Heart left ventricle (tissue), 16 donors: ENCODE data around the gene AGRN. TPM values are rescaled to one million over a fixed set of nuclear protein-coding genes. Genes with fewer than 3 reads are reported as not detected.
A peak's percentile ranks its signal among the peaks of the same experiment; 100 is the strongest.

ENCODE experiments used
- ATAC-seq, 4 donors: fragments of 200-7000 bp; cut with Tn5 transposase; one replicate each; pipeline ENCODE4 v1.9.1; 2020 to 2022; ENCODE audit warnings: moderate library complexity in 4 of 4, mild to moderate bottlenecking in 3 of 4, moderate number of reproducible peaks in 1 of 4
- DNase-seq, 5 donors: peaks; one replicate each; pipeline ENCODE4 v3.0.0-alpha.2; 2020
- H3K27ac ChIP-seq, 12 donors: fragments of 200-600 bp; sonication (generic) in 4 of 12; one replicate each; pipeline versions ENCODE4 v1.5.0 to v1.8.0; 2016 to 2022; ENCODE audit warnings: mild to moderate bottlenecking in 2 of 12
- H3K27me3 ChIP-seq, 9 donors: fragments of 200-600 bp; sonication (generic) in 2 of 9; one replicate each; pipeline versions ENCODE4 v1.5.1 to v1.8.0; 2016 to 2022; ENCODE audit warnings: mild to moderate bottlenecking in 3 of 9
- H3K36me3 ChIP-seq, 9 donors: fragments of 200-600 bp; sonication (generic) in 2 of 9; one replicate each; pipeline versions ENCODE4 v1.5.0 to v1.8.0; 2018 to 2022; ENCODE audit warnings: mild to moderate bottlenecking in 2 of 9
- H3K4me1 ChIP-seq, 12 donors: fragments of 200-600 bp; sonication (generic) in 4 of 12; one replicate each; pipeline versions ENCODE4 v1.5.0 to v1.8.0; 2016 to 2022; ENCODE audit warnings: mild to moderate bottlenecking in 3 of 12
- H3K4me3 ChIP-seq, 12 donors: fragments of 200-600 bp; sonication (generic) in 4 of 12; one replicate each; pipeline versions ENCODE4 v1.5.0 to v1.8.0; 2017 to 2022; ENCODE audit warnings: mild to moderate bottlenecking in 9 of 12, moderate library complexity in 4 of 12
- H3K9me3 ChIP-seq, 12 donors: fragments of 200-600 bp; sonication (generic) in 4 of 12; one replicate each; pipeline versions ENCODE4 v1.5.0 to v1.8.0; 2016 to 2022; ENCODE audit warnings: mild to moderate bottlenecking in 1 of 12
- CTCF ChIP-seq, 12 donors: fragments of 200-600 bp; sonication (generic) in 4 of 12; IDR thresholded peaks; one replicate each; pipeline versions ENCODE4 v1.5.0 to v1.8.0; 2018 to 2022; ENCODE audit warnings: antibody characterized with exemption in 12 of 12, mild to moderate bottlenecking in 5 of 12
- POLR2A ChIP-seq, 2 donors: fragments of 450-650 bp; IDR thresholded peaks; one replicate each; pipeline ENCODE4 v1.6.1; 2017; ENCODE audit warnings: antibody characterized with exemption in 2 of 2, mild to moderate bottlenecking in 2 of 2, moderate library complexity in 2 of 2
- WGBS, 4 donors: extraction: QIAGEN DNeasy Blood & Tissue Kit in 2 of 4; methylation state at CpG; one replicate each; pipeline versions ENCODE4 v1.1.5 to v1.1.7; 2013 to 2018; 5-methylcytosine and 5-hydroxymethylcytosine counted together
- intact Hi-C, 10 donors: fragments of 100-400 bp; cut with DNase I; formaldehyde crosslinking; loops; one replicate each; pipeline versions ENCODE4 v1.11.1 to v1.14.2; 2022
- polyA plus RNA-seq, 2 donors: library from polyadenylated mRNA; stranded (reverse); fragments of 200-250 nt; gene quantifications; one replicate each; pipeline ENCODE4 v1.2.3, GENCODE V29; 2013
- total RNA-seq, 9 donors: library from RNA; depleted of rRNA in 2 of 9; stranded (reverse); fragments of >200 nt in 2 of 9; fragmentation: NEBNext Ultra II Directional in 3 of 9; extraction: Animal tissue kit (Norgen Biotek cat#: 25700) in 3 of 9; gene quantifications; one replicate each; pipeline versions ENCODE4 v1.1.0 to v1.2.4, GENCODE V29; 2016 to 2023
- donor health status: ischemic (EF 13 %, LVEDD 7.1; RV severe dilation, severe dysfunction).
- donor health status: healthy with polysubstance abuse.
- donor health status: DM: no; HTN: yes; CAD: no.
- donor health status: DM: no; HTN: no; CAD: no.
- donor health status: ischemic (EF 25% LVEDD 6.9; RV normal size, moderate dysfunction).
- donor health status: ischemic (EF 25% LVEDD 5.7; RV mildly dilated, moderate dysfunction).
- donor health status: healthy.
- donor health status: DM: yes; HTN: yes; CAD: no.
- donor health status: ischemic (EF 35%, LVEDD 5.7; RV mildly dilated, moderate dysfunction).
- donor health status: nonischemic (EF 11% LVEDD 7.7; RV severe dilation, severe dysfunction).
- donor health status: DM: yes; HTN: yes; CAD: no.
- donor health status: PGD.
- donor health status: ischemic (EF 29% LVEDD 5.4; RV normal size, mild dysfunction).
- donor health status: nonischemic (EF 23%, LVEDD 6.1; RV moderate dilation, normal function).

Gene AGRN
- total and polyA plus RNA-seq, 11 donors, result 9.7 to 45.7 (median 18.6) TPM

GRCh38 chr1:997993-998744 lies 21.8 kb upstream of the AGRN start:
- TF ChIP-seq CTCF (IDR thresholded peaks at IDR 0.05), result no peak
- WGBS, 4 donors, result 48 to 71% (median 60%) methylated on average over 32 to 75 of the region's 75 CpGs
- peaks cover 0 to 62% (median 0%) of the 10 kb centered on the region in 9 donors for H3K27me3 ChIP-seq
- DNase-seq (peak in 4 of 5 donors; percentile 18 to 61 (median 38)), ATAC-seq (no peak)
- no peaks in the 10 kb centered on the region for H3K9me3 ChIP-seq
- peak overlapping the region in 11 of 12 donors; percentile 51 to 93 (median 79) for H3K4me3 ChIP-seq
- peaks cover 0 to 7% (median 0%) of the 10 kb centered on the region in 9 donors for H3K36me3 ChIP-seq
- H3K4me1 ChIP-seq, result peaks cover 0 to 41% (median 20%) of the 10 kb centered on the region in 12 donors
- intact Hi-C loops, result loop anchor here in 1 of 10 donors (5.0 kb wide), 1 partner anchor 91 kb away; no protein-coding TSS in a partner anchor
- H3K27ac ChIP-seq, result peak overlapping the region in 7 of 12 donors; percentile 99 to 100 (median 99)

- Histone ChIP-seq H3K27ac (peak overlapping the region; percentile 96 to 100 (median 100)), H3K4me3 (peak overlapping the region; percentile 51 to 93 (median 79)), H3K36me3 (peaks cover 0 to 7% (median 0%) of the 10 kb centered on the region in 9 donors), H3K27me3 (peaks cover 0 to 66% (median 0%) of the 10 kb centered on the region in 9 donors), H3K9me3 (no peaks in the 10 kb centered on the region), H3K4me1 (peaks cover 0 to 41% (median 20%) of the 10 kb centered on the region in 12 donors)
- ATAC-seq, result no peak
- TF ChIP-seq CTCF (IDR thresholded peaks at IDR 0.05), result no peak
- TF ChIP-seq POLR2A (IDR thresholded peaks at IDR 0.05), result no peak
- WGBS, 4 donors, result 5 to 17% (median 6%) methylated on average over 18 to 27 of the region's 27 CpGs; no CpG with 5 or more reads in 1 of the 4 donors
- intact Hi-C loops, result loop anchor here in 1 of 10 donors (5.0 kb wide), 1 partner anchor 91 kb away; no protein-coding TSS in a partner anchor
- DNase-seq, result peak in 2 of 5 donors; percentile 15 to 27
Observed at GRCh38 chr1:998745-998994, 21.2 kb upstream of the AGRN start.

- peaks cover 0 to 7% (median 0%) of the 10 kb centered on the region in 9 donors for H3K36me3 ChIP-seq
- DNase-seq (peak in 4 of 5 donors; percentile 41 to 74 (median 54)), ATAC-seq (peak in 2 of 4 donors; percentile 3 to 8)
- intact Hi-C loops, result loop anchor here in 1 of 10 donors (5.0 kb wide), 1 partner anchor 92 kb away; no protein-coding TSS in a partner anchor
- peak in 2 of 12 donors; percentile 15 to 32 for TF ChIP-seq CTCF (IDR thresholded peaks at IDR 0.05)
- peak in 1 of 2 donors; percentile 21 for TF ChIP-seq POLR2A (IDR thresholded peaks at IDR 0.05)
- peaks cover 0 to 44% (median 21%) of the 10 kb centered on the region in 12 donors for H3K4me1 ChIP-seq
- peak overlapping the region; percentile 96 to 100 (median 100) for H3K27ac ChIP-seq
- peak overlapping the region; percentile 51 to 93 (median 79) for H3K4me3 ChIP-seq
- no peaks in the 10 kb centered on the region for H3K9me3 ChIP-seq
- peaks cover 0 to 66% (median 0%) of the 10 kb centered on the region in 9 donors for H3K27me3 ChIP-seq
- 0 to 1% (median 0%) methylated on average over 6 to 86 of the region's 86 CpGs for WGBS, 4 donors
Observed at GRCh38 chr1:998995-999724, 20.8 kb upstream of the AGRN start.
